ENCODE data around the gene TULP3.

The TULP3 gene

GRCh38 chr12:2925322-2925995 is 34.8 kb downstream of the TULP3 start:
- no peak for TF ChIP-seq CTCF (conservative IDR thresholded peaks at IDR 0.05; ENCODE audit: low read depth, low read length)
- DNase-seq (ENCODE audit: low read depth) = no peak
- no peak overlapping the region for H3K4me3 ChIP-seq (ENCODE audit: low read depth, low read length)

GRCh38 chr12:2930865-2931264 is 40.2 kb downstream of the TULP3 start:
- no peak for DNase-seq (ENCODE audit: low read depth)
- TF ChIP-seq CTCF (conservative IDR thresholded peaks at IDR 0.05; ENCODE audit: low read depth, low read length) = no peak
- H3K4me3 ChIP-seq (ENCODE audit: low read depth, low read length) = no peak overlapping the region

GRCh38 chr12:2933586-2933985 is 42.9 kb downstream of the TULP3 start:
- no peak for DNase-seq (ENCODE audit: low read depth)
- H3K4me3 ChIP-seq (ENCODE audit: low read depth, low read length) = no peak overlapping the region
- TF ChIP-seq CTCF (conservative IDR thresholded peaks at IDR 0.05; ENCODE audit: low read depth, low read length) = no peak

GRCh38 chr12:2934371-2934770 is 43.7 kb downstream of the TULP3 start:
- no peak for TF ChIP-seq CTCF (conservative IDR thresholded peaks at IDR 0.05; ENCODE audit: low read depth, low read length)
- no peak overlapping the region for H3K4me3 ChIP-seq (ENCODE audit: low read depth, low read length)
- DNase-seq (ENCODE audit: low read depth) = no peak

GRCh38 chr12:2936301-2936700 is 45.6 kb downstream of the TULP3 start:
- no peak for DNase-seq (ENCODE audit: low read depth)
- no peak for TF ChIP-seq CTCF (conservative IDR thresholded peaks at IDR 0.05; ENCODE audit: low read depth, low read length)
- H3K4me3 ChIP-seq (ENCODE audit: low read depth, low read length) = no peak overlapping the region

- DNase-seq (ENCODE audit: low read depth) = no peak
- no peak overlapping the region for H3K4me3 ChIP-seq (ENCODE audit: low read depth, low read length)
- no peak for TF ChIP-seq CTCF (conservative IDR thresholded peaks at IDR 0.05; ENCODE audit: low read depth, low read length)
Measured at GRCh38 chr12:2937500-2937899, 46.8 kb downstream of the TULP3 start.

GRCh38 chr12:2939191-2939590 is 48.5 kb downstream of the TULP3 start:
- no peak for TF ChIP-seq CTCF (conservative IDR thresholded peaks at IDR 0.05; ENCODE audit: low read depth, low read length)
- no peak overlapping the region for H3K4me3 ChIP-seq (ENCODE audit: low read depth, low read length)
- no peak for DNase-seq (ENCODE audit: low read depth)
